SIG-M5 (cell line): Measurements from ENCODE around the gene SUPT5H.

ENCODE experiments used
- DNase-seq: peaks from one replicate; lab custom pipeline; 2025; lab: John Stamatoyannopoulos, UW

The SUPT5H gene

DNA sequence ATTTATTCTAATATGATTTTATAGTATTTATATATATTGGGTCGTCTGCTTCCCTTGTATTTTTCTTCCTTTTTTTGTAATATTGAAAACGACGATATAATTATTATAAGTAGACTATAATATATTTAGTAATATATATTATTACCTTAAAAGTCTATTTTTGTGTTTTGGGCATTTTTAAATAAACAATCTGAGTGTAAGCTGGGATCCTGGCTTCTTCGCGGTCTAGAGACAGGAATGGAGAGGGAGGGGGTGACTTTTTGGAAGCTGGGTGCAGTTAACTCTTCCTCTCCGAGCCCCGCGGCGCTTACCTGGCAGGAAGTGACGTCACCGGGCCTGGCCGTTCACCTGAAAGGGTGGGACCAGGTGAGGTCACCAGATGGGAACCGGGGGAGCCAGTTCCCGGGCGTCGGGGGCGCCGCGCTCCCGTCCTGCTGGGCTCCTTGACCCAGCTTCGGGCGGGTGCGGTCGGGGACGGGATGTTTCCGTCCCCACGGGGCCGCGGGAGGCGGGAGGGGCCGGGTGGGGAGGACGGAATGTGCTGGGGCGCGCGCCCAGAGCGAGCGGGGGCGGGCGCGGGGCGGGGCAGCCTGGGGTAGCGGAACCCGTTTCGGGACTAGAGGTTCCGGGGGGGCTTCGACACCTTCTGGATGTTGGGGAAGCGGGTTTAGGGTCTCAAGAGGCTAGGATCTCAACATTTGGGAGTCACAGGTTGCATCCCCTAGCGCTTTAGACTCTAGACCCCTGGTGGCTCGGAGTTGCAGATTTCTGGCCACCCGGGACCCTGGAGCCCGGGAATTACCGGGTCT lies 36.0 kb upstream of the SUPT5H start:
- no peak for DNase-seq

DNA sequence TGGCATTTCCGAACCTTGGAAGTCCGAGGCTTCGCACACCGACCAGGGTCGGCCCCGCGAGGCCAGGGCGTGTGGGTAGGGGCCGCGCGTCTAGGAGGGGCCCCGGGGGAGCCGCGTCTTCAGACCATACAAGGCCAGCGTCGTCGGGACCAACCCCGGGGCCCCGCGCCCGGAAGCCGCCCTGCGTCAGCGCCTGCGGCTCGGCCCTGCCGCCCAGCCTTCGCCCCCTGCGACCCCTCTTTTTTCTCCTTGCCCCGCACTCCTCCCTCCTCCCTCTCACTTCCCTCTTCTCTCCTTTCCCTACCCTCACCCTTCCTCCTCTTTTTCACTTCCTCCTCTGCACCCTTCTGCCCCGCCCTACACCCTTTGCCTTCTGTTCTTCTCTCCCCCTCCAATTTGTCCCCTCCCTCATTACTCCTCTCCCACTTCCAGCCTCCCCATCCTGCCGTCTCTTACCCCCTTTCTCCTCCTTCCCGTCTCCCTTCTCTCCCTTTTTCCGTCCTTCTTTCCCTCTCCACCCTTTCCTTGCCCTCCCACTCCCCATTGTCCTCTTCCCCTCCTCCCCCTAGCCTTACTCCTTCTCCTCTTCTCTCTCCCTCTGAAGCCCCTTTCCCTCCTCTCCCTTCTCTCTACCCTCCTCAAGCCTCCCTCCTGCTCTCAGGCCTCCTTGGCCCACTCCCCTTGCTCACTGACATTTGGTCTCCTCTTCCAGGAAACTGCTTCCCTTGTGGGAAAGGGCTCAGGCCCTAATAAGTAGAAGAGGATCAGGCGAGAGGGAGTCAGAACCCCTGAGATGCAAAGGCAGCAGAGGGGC lies 35.2 kb upstream of the SUPT5H start:
- peak; percentile 36 for DNase-seq

GRCh38 chr19:39410831-39411080 lies 34.6 kb upstream of the SUPT5H start:
- no peak for DNase-seq

GRCh38 chr19:39411081-39411831 lies 34.1 kb upstream of the SUPT5H start:
- no peak for DNase-seq

DNA sequence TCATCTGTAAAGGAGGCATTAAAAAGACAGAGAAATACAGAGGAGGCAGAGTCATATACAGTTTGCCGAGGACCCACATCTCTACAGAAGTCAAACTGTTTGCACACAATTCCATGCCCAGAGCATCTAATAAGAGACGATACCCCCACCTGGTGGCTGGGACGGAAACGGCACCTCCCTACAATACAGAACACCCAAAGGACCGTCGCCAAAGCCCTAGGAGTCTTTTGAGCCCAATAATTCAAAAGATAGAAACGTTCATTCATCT lies 33.6 kb upstream of the SUPT5H start:
- DNase-seq = peak; percentile 22

DNA sequence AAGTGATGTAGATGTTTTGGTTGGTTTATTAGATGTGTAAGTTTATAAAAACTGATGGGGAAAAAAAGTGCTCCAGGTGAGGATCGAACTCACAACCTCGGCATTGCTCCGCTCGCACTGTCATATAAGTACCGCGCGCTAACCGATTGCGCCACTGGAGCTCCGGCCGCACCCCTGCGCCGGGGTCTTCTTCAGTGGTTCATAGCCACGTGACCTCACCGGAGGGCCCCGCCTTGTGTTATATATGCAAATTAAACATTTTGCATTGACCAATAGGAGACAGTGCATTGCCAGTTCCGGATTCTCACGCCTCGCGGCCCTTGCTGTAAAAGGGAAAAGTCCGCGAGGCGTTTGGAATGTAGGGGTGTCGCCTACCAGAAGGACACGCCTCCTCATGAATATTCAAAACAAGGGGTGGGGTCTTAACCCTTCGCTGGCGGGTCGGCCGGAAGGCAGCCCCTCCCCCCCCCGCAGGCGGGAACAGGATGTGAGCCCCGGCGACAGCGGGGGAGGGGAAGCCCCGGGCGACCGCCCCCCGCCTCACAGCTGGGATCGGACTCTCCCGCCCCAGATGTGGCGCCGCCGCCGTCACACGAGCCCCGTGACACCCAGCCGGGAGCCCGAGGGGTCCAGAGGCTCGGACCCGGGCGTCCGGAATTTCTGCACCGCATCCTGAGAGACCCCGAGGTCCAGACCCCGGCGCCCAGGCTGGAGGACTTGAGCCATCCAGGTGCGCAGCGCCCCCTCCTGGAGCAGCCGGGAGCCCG lies 33.1 kb upstream of the SUPT5H start, which contains the start of gene PLEKHG2:
TSS of gene PLEKHG2 (plus strand) at position 570 of the 767 bp plus-strand sequence. CDS start 1,418 bp downstream, outside the sequence.
- peak; percentile 94 for DNase-seq

DNA sequence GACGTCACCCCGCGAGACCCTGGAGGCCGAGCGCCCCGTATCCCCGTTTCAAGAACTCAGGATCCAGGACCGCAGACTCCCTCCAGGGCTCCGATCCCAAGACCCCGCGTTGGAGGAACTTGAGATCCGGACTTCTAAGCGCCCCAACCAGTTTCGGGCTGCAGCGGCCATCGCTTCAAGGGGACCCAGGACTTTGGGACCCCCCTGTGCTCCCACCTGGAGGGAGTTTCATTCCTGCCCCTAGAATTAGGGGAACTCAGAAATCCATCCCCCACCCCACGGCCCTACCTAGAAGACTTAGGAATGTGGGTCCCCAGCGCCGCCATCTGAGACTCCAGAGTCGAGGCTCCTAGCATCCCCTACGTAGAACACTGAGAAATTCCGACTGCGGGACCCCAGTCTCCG lies 32.5 kb upstream of the SUPT5H start:
- DNase-seq = no peak

- no peak for DNase-seq
Measured at GRCh38 chr19:39413272-39413910, 32.0 kb upstream of the SUPT5H start.

DNA sequence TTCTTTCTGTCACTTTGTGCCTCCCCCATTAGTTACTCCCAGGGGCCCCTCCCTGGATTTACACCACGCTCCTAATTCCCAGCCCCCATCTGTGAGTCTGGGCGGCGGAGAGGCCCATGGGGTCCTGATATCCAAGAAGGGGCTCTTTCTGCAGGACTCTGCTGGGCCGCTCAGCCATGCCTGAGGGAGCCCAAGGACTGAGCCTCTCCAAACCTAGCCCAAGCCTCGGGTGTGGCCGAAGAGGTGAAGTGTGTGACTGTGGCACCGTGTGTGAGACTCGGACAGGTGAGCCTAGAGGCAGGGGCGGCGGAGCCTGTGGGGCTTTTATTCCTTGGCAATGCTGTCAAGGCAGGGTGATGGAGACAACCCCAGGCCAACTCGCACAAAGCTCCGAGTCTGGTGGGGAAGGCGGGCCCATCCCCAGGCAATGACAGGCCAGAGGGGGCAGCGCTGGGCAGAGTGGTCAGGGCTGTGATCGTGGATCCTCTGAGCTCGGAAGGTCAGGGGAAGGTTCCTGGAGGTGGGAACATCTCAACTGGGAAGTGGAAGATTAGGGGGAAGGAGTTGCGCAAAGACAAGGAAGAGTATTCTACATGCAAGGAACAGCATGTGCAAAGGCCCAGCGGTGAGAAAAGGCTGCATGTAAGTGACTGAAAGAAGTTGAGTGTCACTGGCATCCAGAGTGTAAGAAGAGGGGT lies 31.3 kb upstream of the SUPT5H start:
- no peak for DNase-seq

GRCh38 chr19:39415111-39416046 lies 30.0 kb upstream of the SUPT5H start:
- DNase-seq = no peak

- no peak for DNase-seq
Measured at GRCh38 chr19:39416152-39417120, 28.9 kb upstream of the SUPT5H start.

GRCh38 chr19:39417463-39418181 lies 27.8 kb upstream of the SUPT5H start:
- DNase-seq = no peak

DNA sequence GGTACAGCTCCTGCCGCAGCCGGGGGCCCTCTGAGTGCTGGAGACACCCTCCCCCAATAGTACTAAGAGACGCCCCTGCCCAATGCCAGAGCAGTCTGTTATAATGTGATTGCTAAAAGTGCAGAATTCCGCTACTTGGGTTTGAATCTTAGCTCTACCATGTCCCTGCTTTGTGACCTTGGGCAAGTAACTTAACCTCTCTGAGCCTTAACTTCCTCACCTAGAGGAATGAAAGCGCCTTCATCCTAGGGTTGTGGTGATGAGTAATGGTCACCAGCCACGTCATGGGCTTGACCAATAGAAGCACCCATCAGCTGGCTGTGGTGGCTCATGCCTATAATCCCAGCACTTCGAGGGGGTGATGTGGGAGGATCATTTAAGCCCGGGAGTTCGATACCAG lies 26.4 kb upstream of the SUPT5H start:
- DNase-seq = no peak

DNA sequence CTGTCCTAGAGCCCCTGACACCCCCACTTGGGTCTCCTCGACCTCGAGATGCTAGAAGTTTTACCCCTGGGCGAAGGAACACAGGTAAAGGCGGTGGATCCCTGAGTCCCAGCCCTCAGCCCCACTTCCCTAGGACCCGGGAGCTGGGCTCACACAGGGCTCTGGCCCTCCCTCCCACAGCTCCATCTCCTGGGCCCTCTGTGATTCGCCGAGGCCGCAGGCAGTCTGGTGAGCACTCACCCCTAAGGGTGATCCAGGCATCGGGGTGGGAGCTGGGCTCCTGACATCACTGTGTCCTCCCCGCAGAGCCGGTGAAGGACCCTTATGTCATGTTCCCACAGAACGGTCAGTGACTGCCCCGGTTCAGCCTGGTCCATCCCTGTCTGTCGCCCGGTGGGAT lies 24.6 kb upstream of the SUPT5H start:
- no peak for DNase-seq

DNA sequence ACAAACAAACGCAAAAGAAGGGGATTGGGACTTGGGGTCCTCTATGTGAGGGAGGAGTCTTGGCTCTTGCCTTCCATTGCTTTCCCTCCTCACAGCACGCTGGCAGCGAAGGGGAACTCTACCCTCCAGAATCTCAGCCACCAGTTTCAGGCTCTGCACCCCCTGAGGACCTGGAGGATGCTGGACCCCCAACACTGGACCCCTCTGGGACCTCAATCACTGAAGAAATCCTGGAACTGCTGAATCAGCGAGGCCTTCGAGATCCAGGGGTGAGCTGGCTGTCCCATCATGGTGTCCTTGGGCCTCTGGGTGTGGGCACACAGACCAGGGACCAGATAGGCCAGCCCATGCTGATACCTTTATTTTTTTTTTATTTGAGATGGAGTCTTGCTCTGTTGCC lies 23.4 kb upstream of the SUPT5H start:
- no peak for DNase-seq

DNA sequence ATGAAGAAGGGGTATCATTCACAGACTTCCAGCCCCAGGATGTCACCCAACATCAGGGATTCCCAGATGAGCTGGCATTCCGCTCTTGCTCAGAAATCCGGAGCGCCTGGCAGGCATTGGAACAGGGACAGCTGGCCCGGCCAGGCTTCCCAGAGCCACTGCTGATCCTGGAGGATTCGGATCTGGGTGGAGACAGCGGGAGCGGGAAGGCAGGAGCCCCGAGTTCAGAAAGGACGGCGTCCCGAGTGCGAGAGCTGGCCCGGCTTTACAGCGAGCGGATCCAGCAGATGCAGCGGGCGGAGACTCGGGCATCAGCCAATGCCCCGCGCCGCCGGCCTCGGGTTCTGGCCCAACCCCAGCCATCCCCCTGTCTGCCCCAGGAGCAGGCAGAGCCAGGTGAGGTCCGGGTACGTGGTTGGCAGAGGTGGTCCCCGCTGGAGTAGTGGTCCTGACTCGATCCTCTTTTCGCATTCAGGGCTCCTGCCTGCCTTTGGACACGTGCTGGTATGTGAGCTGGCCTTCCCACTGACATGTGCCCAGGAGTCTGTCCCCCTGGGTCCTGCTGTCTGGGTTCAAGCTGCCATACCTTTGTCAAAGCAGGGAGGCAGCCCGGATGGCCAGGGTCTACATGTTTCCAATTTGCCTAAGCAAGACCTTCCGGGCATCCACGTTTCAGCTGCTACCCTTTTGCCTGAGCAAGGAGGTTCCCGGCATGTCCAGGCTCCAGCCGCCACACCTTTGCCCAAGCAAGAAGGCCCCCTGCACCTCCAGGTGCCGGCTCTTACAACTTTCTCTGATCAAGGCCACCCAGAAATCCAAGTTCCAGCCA lies 21.9 kb upstream of the SUPT5H start:
- no peak for DNase-seq

DNA sequence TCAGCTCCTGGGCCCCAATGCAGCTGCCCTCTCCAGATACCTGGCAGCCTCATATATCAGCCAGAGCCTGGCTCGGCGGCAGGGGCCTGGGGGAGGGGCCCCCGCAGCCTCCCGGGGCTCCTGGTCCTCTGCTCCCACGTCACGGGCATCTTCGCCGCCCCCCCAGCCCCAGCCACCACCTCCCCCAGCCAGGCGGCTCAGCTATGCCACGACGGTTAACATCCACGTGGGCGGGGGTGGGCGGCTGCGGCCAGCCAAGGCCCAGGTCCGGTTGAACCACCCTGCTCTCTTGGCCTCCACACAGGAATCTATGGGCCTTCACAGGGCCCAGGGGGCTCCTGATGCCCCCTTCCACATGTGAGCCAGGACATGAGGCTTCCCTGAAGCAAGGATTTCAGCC lies 20.4 kb upstream of the SUPT5H start:
- no peak for DNase-seq
